ENCODE data around the gene AJAP1. TPM values are rescaled to one million over a fixed set of nuclear protein-coding genes. Genes with fewer than 3 reads are reported as not detected.

The AJAP1 gene
- total and polyA plus RNA-seq, 2 of the 13 experiments (the other 11 are each of a cell fraction or from before 2014, with no cell fraction given): not detected

DNA sequence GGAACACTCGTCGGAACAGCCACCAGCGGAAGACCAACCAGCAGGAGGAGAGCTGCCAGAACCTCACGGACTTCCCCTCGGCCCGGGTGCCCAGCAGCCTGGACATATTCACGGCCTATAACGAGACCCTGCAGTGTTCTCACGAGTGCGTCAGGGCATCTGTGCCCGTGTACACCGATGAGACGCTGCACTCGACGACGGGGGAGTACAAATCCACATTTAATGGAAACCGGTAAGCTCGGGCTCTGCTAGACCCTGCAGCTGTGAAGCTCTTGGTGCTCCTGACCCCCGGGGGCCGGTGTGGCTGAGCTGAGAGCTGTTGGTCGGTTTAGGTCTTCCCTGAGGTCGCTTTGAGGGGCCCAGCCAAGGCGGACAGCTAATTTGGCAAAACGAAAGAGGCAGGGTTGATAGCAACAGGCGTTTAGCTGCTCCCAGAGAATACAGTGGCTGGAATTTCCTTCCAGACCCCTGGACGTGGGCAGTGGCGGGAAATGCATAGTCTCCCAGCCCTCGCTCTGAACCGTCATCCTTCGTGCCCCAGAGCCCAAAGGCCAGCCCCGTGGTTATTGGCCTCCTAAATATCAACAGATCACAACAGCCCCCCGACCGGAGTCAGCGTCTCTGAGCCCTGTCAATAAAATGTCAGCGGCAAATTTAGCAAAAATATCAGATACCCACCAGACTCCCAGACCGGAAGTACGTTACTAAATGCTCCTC, 118.0 kb downstream of the AJAP1 start:
- CTCF ChIA-PET (ENCODE audit: low intra/inter-chr PET ratio, low total read pairs): no interaction called here
- Histone ChIP-seq H3K36me3 (replicated peaks in 1 of 2; ENCODE audit: control insufficient read depth in 1 of 2, insufficient read depth in 2 of 2, low read length in 2 of 2) (no peaks in the 10 kb centered on the region), H3K79me2 (ENCODE audit: insufficient read depth, low read length) (no peaks in the 10 kb centered on the region), H2AFZ (ENCODE audit: low read length) (no peak overlapping the region), H3K9me3 (ENCODE audit: low read length) (peaks cover 8% of the 10 kb centered on the region; the same call in 1 of the 2 replicates), H3K4me1 (ENCODE audit: insufficient read depth, low read length) (no peaks in the 10 kb centered on the region), H4K20me1 (ENCODE audit: insufficient read depth, low read length) (no peaks in the 10 kb centered on the region), H3K27ac (ENCODE audit: extremely low read length, insufficient read depth, low read length) (no peak overlapping the region), H3K4me3 (replicated peaks in 1 of 3; ENCODE audit: insufficient read depth in 1 of 3, low read depth in 2 of 3, low read length in 3 of 3) (no peak overlapping the region), H3K27me3 (ENCODE audit: control insufficient read depth in 1 of 2, insufficient read depth in 2 of 2, low read length in 2 of 2) (no peaks in the 10 kb centered on the region), H3K4me2 (ENCODE audit: low read depth, low read length) (no peak overlapping the region), H3K9ac (ENCODE audit: insufficient read depth, low read depth, low read length) (no peak overlapping the region)
- POLR2A ChIA-PET: no interaction called here
- BruUV-seq (replicated peaks): no TSS peak
- no peak for FAIRE-seq
- no peak for DNase-seq (ENCODE audit: low spot score)
- in situ Hi-C loops (cut with HindIII; ENCODE audit: extremely low pct_ligation_motif_present, low pct_unique_long_range_greater_than_20kb): no loop called here
- ATAC-seq: no peak
- TF ChIP-seq FOXA3 (CRISPR knock-in tag; IDR thresholded peaks at IDR 0.05) (no peak), ZNF121 (CRISPR knock-in tag; IDR thresholded peaks at IDR 0.05) (no peak), MEIS1 (CRISPR knock-in tag; IDR thresholded peaks at IDR 0.05; ENCODE audit: borderline replicate concordance) (no peak)
- intact Hi-C loops (cut with micrococcal nuclease; ENCODE audit: unreplicated experiment): no loop called here
- 53% methylated on average over 26 of the region's 37 CpGs for WGBS (ENCODE audit: low lambda C conversion rate)

DNA sequence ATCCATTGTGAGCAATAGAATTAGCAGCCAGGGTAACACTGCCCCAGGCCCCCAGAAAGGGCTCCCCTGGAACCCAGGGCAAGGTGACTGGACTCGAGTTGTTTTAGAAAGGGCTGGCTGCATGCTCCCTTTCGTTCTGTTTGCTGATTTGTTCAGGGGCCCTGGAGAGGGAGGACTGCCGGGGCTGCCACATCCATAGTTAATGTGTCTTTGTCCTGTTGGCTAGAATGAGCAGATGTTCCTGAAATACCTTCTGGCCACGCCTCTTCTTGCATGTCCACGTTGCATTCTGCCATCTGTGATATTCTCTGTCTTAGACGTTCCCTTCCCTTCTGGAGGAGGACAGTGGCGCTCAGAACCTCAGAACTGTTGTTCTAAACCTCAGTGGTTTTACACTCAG, 118.8 kb downstream of the AJAP1 start:
- H3K27ac ChIP-seq (ENCODE audit: extremely low read length, insufficient read depth, low read length): no peak overlapping the region
- in situ Hi-C loops (cut with HindIII; ENCODE audit: extremely low pct_ligation_motif_present, low pct_unique_long_range_greater_than_20kb): no loop called here
- intact Hi-C loops (cut with micrococcal nuclease; ENCODE audit: unreplicated experiment): no loop called here
- peaks cover under 1% of the 10 kb centered on the region; the same call in 1 of the 2 replicates for H3K9me3 ChIP-seq (ENCODE audit: low read length)
- ChIA-PET POLR2A (no interaction called here), CTCF (ENCODE audit: low intra/inter-chr PET ratio, low total read pairs) (no interaction called here)
- H3K4me2 ChIP-seq (ENCODE audit: low read depth, low read length): no peak overlapping the region
- no peaks in the 10 kb centered on the region for H3K4me1 ChIP-seq (ENCODE audit: insufficient read depth, low read length)
- no peaks in the 10 kb centered on the region for H3K79me2 ChIP-seq (ENCODE audit: insufficient read depth, low read length)
- H3K4me3 ChIP-seq (replicated peaks in 1 of 3; ENCODE audit: insufficient read depth in 1 of 3, low read depth in 2 of 3, low read length in 3 of 3): no peak overlapping the region
- H3K36me3 ChIP-seq (replicated peaks in 1 of 2; ENCODE audit: control insufficient read depth in 1 of 2, insufficient read depth in 2 of 2, low read length in 2 of 2): no peaks in the 10 kb centered on the region
- H4K20me1 ChIP-seq (ENCODE audit: insufficient read depth, low read length): no peaks in the 10 kb centered on the region
- no TSS peak for BruUV-seq (replicated peaks)
- DNase-seq (ENCODE audit: low spot score) (no peak), FAIRE-seq (no peak), ATAC-seq (no peak)
- no peaks in the 10 kb centered on the region for H3K27me3 ChIP-seq (ENCODE audit: control insufficient read depth in 1 of 2, insufficient read depth in 2 of 2, low read length in 2 of 2)
- no peak overlapping the region for H3K9ac ChIP-seq (ENCODE audit: insufficient read depth, low read depth, low read length)
- WGBS (ENCODE audit: low lambda C conversion rate): 8% methylated on average over 7 of the region's 7 CpGs
- no peak overlapping the region for H2AFZ ChIP-seq (ENCODE audit: low read length)
- TF ChIP-seq JDP2 (CRISPR knock-in tag; IDR thresholded peaks at IDR 0.05; ENCODE audit: borderline replicate concordance) (no peak), ZNF773 (CRISPR knock-in tag; IDR thresholded peaks at IDR 0.05; ENCODE audit: borderline replicate concordance) (no peak), MED8 (CRISPR knock-in tag; IDR thresholded peaks at IDR 0.05; ENCODE audit: insufficient replicate concordance) (no peak), CHD4 (IDR thresholded peaks at IDR 0.05; ENCODE audit: borderline replicate concordance, low read length) (no peak), FOSL1 (CRISPR knock-in tag; IDR thresholded peaks at IDR 0.05; ENCODE audit: borderline replicate concordance) (no peak), ZBTB20 (CRISPR knock-in tag; IDR thresholded peaks at IDR 0.05; ENCODE audit: borderline replicate concordance, low read depth) (no peak), CREM (IDR thresholded peaks at IDR 0.05) (no peak), CREM (CRISPR knock-in tag; IDR thresholded peaks at IDR 0.05) (no peak), HINFP (CRISPR knock-in tag; IDR thresholded peaks at IDR 0.05; ENCODE audit: low read depth) (no peak), MBD4 (IDR thresholded peaks at IDR 0.05; ENCODE audit: borderline replicate concordance, low read length) (no peak), ZNF207 (IDR thresholded peaks at IDR 0.05; ENCODE audit: borderline replicate concordance) (no peak)
- TF ChIP-seq, protein P1, sequence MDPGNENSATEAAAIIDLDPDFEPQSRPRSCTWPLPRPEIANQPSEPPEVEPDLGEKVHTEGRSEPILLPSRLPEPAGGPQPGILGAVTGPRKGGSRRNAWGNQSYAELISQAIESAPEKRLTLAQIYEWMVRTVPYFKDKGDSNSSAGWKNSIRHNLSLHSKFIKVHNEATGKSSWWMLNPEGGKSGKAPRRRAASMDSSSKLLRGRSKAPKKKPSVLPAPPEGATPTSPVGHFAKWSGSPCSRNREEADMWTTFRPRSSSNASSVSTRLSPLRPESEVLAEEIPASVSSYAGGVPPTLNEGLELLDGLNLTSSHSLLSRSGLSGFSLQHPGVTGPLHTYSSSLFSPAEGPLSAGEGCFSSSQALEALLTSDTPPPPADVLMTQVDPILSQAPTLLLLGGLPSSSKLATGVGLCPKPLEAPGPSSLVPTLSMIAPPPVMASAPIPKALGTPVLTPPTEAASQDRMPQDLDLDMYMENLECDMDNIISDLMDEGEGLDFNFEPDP (CRISPR knock-in tag; conservative IDR thresholded peaks at IDR 0.05): no peak
